ENCODE data around the gene AGTPBP1.

The AGTPBP1 gene

GRCh38 chr9:85702726-85703289 is 38.9 kb downstream of the AGTPBP1 start:
- Histone ChIP-seq H3K27me3 (ENCODE audit: insufficient read depth, low read length, poor library complexity) (no peaks in the 10 kb centered on the region), H3K27ac (ENCODE audit: low read length) (no peak overlapping the region), H3K4me1 (ENCODE audit: insufficient read depth, low read length) (no peaks in the 10 kb centered on the region), H3K9me3 (ENCODE audit: insufficient read depth, low read length, severe bottlenecking) (no peaks in the 10 kb centered on the region), H2AFZ (ENCODE audit: low read depth, low read length) (no peak overlapping the region), H3K9ac (ENCODE audit: low read depth, low read length) (no peak overlapping the region), H3K36me3 (ENCODE audit: insufficient read depth, low read length) (no peaks in the 10 kb centered on the region), H3K4me2 (ENCODE audit: insufficient read depth, low read length) (no peak overlapping the region), H3K4me3 (ENCODE audit: low read depth in 1 of 2, low read length in 2 of 2) (no peak overlapping the region), H3K79me2 (ENCODE audit: insufficient read depth, low read length) (peaks cover under 1% of the 10 kb centered on the region; the same call in 1 of the 2 replicates), H4K20me1 (ENCODE audit: insufficient read depth, low read length) (no peaks in the 10 kb centered on the region)
- DNase-seq (no peak), ATAC-seq (ENCODE audit: insufficient read depth, low read depth) (no peak)
- no peak for TF ChIP-seq EZH2 (IDR thresholded peaks at IDR 0.05; ENCODE audit: borderline replicate concordance, low read depth, low read length, severe bottlenecking)
- TF ChIP-seq CTCF (IDR thresholded peaks at IDR 0.05; ENCODE audit: borderline replicate concordance, extremely low read depth, low read length, poor library complexity, severe bottlenecking), result no peak

GRCh38 chr9:85702191-85702590 is 39.6 kb downstream of the AGTPBP1 start:
- DNase-seq, result no peak
- Histone ChIP-seq H3K27me3 (ENCODE audit: insufficient read depth, low read length, poor library complexity) (no peaks in the 10 kb centered on the region), H4K20me1 (ENCODE audit: insufficient read depth, low read length) (no peaks in the 10 kb centered on the region), H3K9me3 (ENCODE audit: insufficient read depth, low read length, severe bottlenecking) (no peaks in the 10 kb centered on the region), H3K9ac (ENCODE audit: low read depth, low read length) (no peak overlapping the region), H3K36me3 (ENCODE audit: insufficient read depth, low read length) (no peaks in the 10 kb centered on the region), H3K79me2 (ENCODE audit: insufficient read depth, low read length) (peaks cover 2% of the 10 kb centered on the region; the same call in 1 of the 2 replicates), H2AFZ (ENCODE audit: low read depth, low read length) (no peak overlapping the region), H3K4me1 (ENCODE audit: insufficient read depth, low read length) (no peaks in the 10 kb centered on the region), H3K4me3 (ENCODE audit: low read depth in 1 of 2, low read length in 2 of 2) (no peak overlapping the region), H3K4me2 (ENCODE audit: insufficient read depth, low read length) (no peak overlapping the region), H3K27ac (ENCODE audit: low read length) (no peak overlapping the region)
- ATAC-seq (ENCODE audit: insufficient read depth, low read depth), result no peak
- TF ChIP-seq EZH2 (IDR thresholded peaks at IDR 0.05; ENCODE audit: borderline replicate concordance, low read depth, low read length, severe bottlenecking), result no peak
- no peak for TF ChIP-seq CTCF (IDR thresholded peaks at IDR 0.05; ENCODE audit: borderline replicate concordance, extremely low read depth, low read length, poor library complexity, severe bottlenecking)

GRCh38 chr9:85700330-85700729 is 41.4 kb downstream of the AGTPBP1 start:
- no peaks in the 10 kb centered on the region for H3K27me3 ChIP-seq (ENCODE audit: insufficient read depth, low read length, poor library complexity)
- no peak overlapping the region for H2AFZ ChIP-seq (ENCODE audit: low read depth, low read length)
- no peak overlapping the region for H3K4me3 ChIP-seq (ENCODE audit: low read depth in 1 of 2, low read length in 2 of 2)
- peaks cover 2% of the 10 kb centered on the region; the same call in 1 of the 2 replicates for H3K79me2 ChIP-seq (ENCODE audit: insufficient read depth, low read length)
- no peak overlapping the region for H3K9ac ChIP-seq (ENCODE audit: low read depth, low read length)
- TF ChIP-seq EZH2 (IDR thresholded peaks at IDR 0.05; ENCODE audit: borderline replicate concordance, low read depth, low read length, severe bottlenecking) (no peak), CTCF (IDR thresholded peaks at IDR 0.05; ENCODE audit: borderline replicate concordance, extremely low read depth, low read length, poor library complexity, severe bottlenecking) (no peak)
- H3K4me1 ChIP-seq (ENCODE audit: insufficient read depth, low read length), result no peaks in the 10 kb centered on the region
- H4K20me1 ChIP-seq (ENCODE audit: insufficient read depth, low read length), result no peaks in the 10 kb centered on the region
- no peak overlapping the region for H3K27ac ChIP-seq (ENCODE audit: low read length)
- no peak overlapping the region for H3K4me2 ChIP-seq (ENCODE audit: insufficient read depth, low read length)
- no peaks in the 10 kb centered on the region for H3K9me3 ChIP-seq (ENCODE audit: insufficient read depth, low read length, severe bottlenecking)
- ATAC-seq (ENCODE audit: insufficient read depth, low read depth), result no peak
- no peak for DNase-seq
- H3K36me3 ChIP-seq (ENCODE audit: insufficient read depth, low read length), result no peaks in the 10 kb centered on the region

Data from DND-41 (cell line).